Gastrocnemius medialis (tissue), 4 donors: Measurements from ENCODE around the gene PPDPF. TPM values are rescaled to one million over a fixed set of nuclear protein-coding genes. Genes with fewer than 3 reads are reported as not detected.

ENCODE experiments used
- ATAC-seq, 2 donors: fragments of 150-250 bp; one replicate each; pipeline ENCODE4 v1.9.1; 2016
- DNase-seq, 2 donors: peaks; one replicate each; pipeline ENCODE4 v3.0.0-alpha.2; 2019
- H3K27ac ChIP-seq, 4 donors: fragments of 200-600 bp; sonication (generic); 1 replicate in 1 of 4; 2 replicates in 3 of 4; pipeline ENCODE4 v1.5.1; 2016 to 2018; ENCODE audit warnings: mild to moderate bottlenecking in 2 of 4, moderate library complexity in 1 of 4
- H3K27me3 ChIP-seq, 3 donors: fragments of 200-600 bp; sonication (generic) in 2 of 3; 1 replicate in 1 of 3; 2 replicates in 2 of 3; pipeline versions ENCODE4 v1.5.1 to v1.6.0; 2016 to 2019; ENCODE audit warnings: mild to moderate bottlenecking in 1 of 3, moderate library complexity in 1 of 3
- H3K36me3 ChIP-seq, 2 donors: fragments of 200-600 bp; sonication (generic) in 1 of 2; one replicate each; pipeline ENCODE4 v1.5.1; 2017 to 2018
- H3K4me1 ChIP-seq, 2 donors: fragments of 200-600 bp; sonication (generic) in 1 of 2; one replicate each; pipeline ENCODE4 v1.5.1; 2016 to 2017; ENCODE audit warnings: mild to moderate bottlenecking in 2 of 2
- H3K4me3 ChIP-seq, 4 donors: fragments of 200-600 bp; sonication (generic) in 3 of 4; 1 replicate in 1 of 4; 2 replicates in 3 of 4; pipeline ENCODE4 v1.5.1; 2016 to 2019; ENCODE audit warnings: mild to moderate bottlenecking in 2 of 4
- H3K9me3 ChIP-seq, 3 donors: fragments of 200-600 bp; sonication (generic) in 2 of 3; 1 replicate in 1 of 3; 2 replicates in 2 of 3; pipeline ENCODE4 v1.5.1; 2016 to 2019
- POLR2A ChIP-seq, 2 donors: fragments of 450-650 bp; IDR thresholded peaks; one replicate each; pipeline ENCODE4 v1.6.1; 2017; ENCODE audit warnings: antibody characterized with exemption in 2 of 2, mild to moderate bottlenecking in 2 of 2, moderate library complexity in 2 of 2
- in situ Hi-C, 4 donors: fragments of 200-750 bp; cut with MboI; loops; one replicate each; pipeline versions ENCODE4 v1.15.0 to v1.8.0; 2017; ENCODE audit warnings: low sequenced_read_pairs in 4 of 4
- intact Hi-C: fragments of 100-400 bp; cut with DNase I; formaldehyde crosslinking; loops from one replicate; pipeline ENCODE4 v1.15.1; 2023; ENCODE audit warnings: low total_unique reads
- total RNA-seq, 4 donors: library from RNA; depleted of rRNA; stranded (reverse); fragments of >200 nt; gene quantifications; one replicate each; pipeline versions ENCODE4 v1.1.0 to v1.2.3, GENCODE V29; 2016
- TF ChIP-seq, protein P1 (sequence below), 5 experiments: fragments of 450-650 bp in 3 of 5; fragments of 200-600 bp in 2 of 5; sonication (generic) in 2 of 5; IDR thresholded peaks in 4 of 5; conservative IDR thresholded peaks in 1 of 5; 1 replicate in 4 of 5; 2 replicates in 1 of 5; pipeline ENCODE4 v1.5.1; 2016 to 2019; ENCODE audit warnings: antibody characterized with exemption in 5 of 5, mild to moderate bottlenecking in 3 of 5, moderate library complexity in 3 of 5

PPDPF gene
- total RNA-seq, 4 donors from 2014 or later = 50.2 to 207 (median 76.1) TPM

DNA sequence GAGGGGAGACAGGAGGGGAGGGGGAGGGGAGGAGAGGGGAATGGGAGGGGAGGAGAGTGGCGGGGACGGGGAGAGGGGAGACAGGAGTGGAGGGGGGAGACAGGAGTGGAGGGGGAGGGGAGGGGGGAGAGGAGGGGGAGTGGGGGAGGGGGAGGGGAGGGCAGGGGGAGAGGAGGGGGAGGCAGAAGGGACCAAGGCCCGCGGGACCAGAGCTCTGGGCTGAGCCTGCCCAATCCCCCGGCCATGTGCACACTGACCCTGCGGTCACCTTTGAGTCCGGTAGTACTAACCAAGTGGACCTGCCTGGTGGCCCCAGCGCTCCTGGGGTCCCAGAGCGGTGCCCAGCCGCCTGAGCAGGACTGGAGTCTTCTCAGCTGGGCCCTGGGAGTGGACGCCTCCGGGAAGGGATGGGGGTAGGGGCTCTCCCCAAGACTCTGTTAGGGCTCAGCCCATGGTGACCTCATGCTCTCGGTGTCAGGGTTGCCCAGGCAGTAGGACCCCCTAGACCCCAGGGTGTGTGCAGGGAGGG, 47.6 kb upstream of the PPDPF start:
- intact Hi-C loops = no loop called here
- no peak for TF ChIP-seq POLR2A (IDR thresholded peaks at IDR 0.05)
- TF ChIP-seq, protein P1, sequence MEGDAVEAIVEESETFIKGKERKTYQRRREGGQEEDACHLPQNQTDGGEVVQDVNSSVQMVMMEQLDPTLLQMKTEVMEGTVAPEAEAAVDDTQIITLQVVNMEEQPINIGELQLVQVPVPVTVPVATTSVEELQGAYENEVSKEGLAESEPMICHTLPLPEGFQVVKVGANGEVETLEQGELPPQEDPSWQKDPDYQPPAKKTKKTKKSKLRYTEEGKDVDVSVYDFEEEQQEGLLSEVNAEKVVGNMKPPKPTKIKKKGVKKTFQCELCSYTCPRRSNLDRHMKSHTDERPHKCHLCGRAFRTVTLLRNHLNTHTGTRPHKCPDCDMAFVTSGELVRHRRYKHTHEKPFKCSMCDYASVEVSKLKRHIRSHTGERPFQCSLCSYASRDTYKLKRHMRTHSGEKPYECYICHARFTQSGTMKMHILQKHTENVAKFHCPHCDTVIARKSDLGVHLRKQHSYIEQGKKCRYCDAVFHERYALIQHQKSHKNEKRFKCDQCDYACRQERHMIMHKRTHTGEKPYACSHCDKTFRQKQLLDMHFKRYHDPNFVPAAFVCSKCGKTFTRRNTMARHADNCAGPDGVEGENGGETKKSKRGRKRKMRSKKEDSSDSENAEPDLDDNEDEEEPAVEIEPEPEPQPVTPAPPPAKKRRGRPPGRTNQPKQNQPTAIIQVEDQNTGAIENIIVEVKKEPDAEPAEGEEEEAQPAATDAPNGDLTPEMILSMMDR (IDR thresholded peaks at IDR 0.05 in 4 of 5, conservative IDR thresholded peaks at IDR 0.05 in 1 of 5) = no peak
- in situ Hi-C loops = no loop called here
- peak in 1 of 2 donors; percentile 22 for DNase-seq
- no peak overlapping the region for H3K4me3 ChIP-seq
- no peak for ATAC-seq
- H3K36me3 ChIP-seq = no peaks in the 10 kb centered on the region
- no peak overlapping the region for H3K27ac ChIP-seq
- H3K4me1 ChIP-seq = peaks cover 0 to 4% of the 10 kb centered on the region in 2 donors
- H3K27me3 ChIP-seq = peaks cover 59 to 69% (median 61%) of the 10 kb centered on the region in 3 donors
- no peaks in the 10 kb centered on the region for H3K9me3 ChIP-seq

DNA sequence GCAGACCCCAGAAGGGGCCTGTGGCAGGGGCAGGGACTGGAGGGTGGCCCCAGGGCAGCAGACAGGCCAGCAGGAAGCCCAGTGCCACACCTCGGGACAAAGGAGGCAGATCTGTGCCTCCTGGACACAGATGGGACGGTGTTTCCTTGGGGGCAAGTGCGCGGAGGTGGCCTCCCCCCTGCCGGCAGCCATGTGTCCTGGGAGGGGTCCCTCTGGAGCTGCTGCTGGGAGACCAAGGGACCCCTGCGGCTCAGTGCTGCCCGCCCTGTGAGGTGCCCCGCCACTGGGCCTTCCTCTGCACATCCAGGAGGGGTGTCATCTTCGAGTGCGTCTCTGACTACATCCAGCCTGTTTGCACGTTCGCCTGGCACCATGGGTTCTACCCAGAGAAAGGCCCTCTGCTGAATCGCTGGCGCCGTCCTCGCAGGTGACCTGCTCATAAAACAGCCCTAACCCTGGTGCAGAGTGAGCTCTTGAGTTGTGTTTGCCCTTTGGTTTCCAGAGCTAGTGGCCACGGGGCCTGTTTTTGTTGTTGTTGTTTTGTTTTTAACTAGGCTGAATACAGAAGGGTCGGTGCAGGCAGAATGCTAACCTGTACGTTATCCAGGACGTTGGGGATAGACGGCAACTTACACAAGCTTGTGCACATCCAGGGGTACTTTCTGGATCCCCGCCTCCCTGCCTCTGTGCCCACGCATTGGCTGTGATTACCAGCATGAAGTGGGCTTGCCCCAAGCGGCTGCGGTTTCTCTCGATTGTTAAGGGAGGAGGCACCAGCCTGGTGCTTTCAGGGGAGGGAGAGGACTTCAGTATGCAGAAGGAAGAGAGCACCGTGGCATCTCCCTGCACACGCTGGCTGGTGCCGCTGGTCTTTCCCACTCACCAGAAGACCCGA, 46.8 kb upstream of the PPDPF start:
- peaks cover 0 to 4% of the 10 kb centered on the region in 2 donors for H3K4me1 ChIP-seq
- no peak for TF ChIP-seq POLR2A (IDR thresholded peaks at IDR 0.05)
- no peak overlapping the region for H3K4me3 ChIP-seq
- no peaks in the 10 kb centered on the region for H3K9me3 ChIP-seq
- DNase-seq = no peak
- no peak for ATAC-seq
- in situ Hi-C loops (no loop called here), intact Hi-C loops (no loop called here)
- no peaks in the 10 kb centered on the region for H3K36me3 ChIP-seq
- H3K27ac ChIP-seq = no peak overlapping the region
- peaks cover 67 to 74% (median 67%) of the 10 kb centered on the region in 3 donors for H3K27me3 ChIP-seq

DNA sequence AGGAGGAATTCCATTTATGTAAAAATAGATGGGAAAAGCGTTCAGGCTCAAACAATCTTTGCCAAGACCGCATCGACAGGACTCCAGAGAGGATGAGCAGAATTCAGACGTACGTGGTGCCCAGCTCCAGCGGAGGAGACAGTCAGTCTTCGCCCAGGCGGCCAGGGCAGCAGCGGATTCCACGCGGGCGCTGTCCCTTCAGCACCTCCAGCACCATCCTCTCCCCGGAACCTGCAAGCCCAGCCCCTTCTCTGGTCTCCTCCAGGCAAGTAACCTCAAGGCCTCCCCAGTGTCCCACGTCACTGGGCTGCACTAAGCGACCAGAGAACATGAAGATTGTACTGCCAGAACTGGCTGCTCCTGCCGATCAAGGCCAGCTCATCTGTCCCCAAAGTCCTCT, 45.4 kb upstream of the PPDPF start:
- Histone ChIP-seq H3K36me3 (no peaks in the 10 kb centered on the region), H3K4me3 (no peak overlapping the region), H3K9me3 (no peaks in the 10 kb centered on the region), H3K27me3 (peaks cover 68 to 82% (median 70%) of the 10 kb centered on the region in 3 donors), H3K27ac (no peak overlapping the region), H3K4me1 (peaks cover 0 to 4% of the 10 kb centered on the region in 2 donors)
- DNase-seq = peak in 1 of 2 donors; percentile 25
- TF ChIP-seq POLR2A (IDR thresholded peaks at IDR 0.05) = peak in 1 of 2 donors; percentile 7
- TF ChIP-seq, protein P1 (IDR thresholded peaks at IDR 0.05 in 4 of 5, conservative IDR thresholded peaks at IDR 0.05 in 1 of 5) = no peak
- intact Hi-C loops = no loop called here
- in situ Hi-C loops = no loop called here
- no peak for ATAC-seq

DNA sequence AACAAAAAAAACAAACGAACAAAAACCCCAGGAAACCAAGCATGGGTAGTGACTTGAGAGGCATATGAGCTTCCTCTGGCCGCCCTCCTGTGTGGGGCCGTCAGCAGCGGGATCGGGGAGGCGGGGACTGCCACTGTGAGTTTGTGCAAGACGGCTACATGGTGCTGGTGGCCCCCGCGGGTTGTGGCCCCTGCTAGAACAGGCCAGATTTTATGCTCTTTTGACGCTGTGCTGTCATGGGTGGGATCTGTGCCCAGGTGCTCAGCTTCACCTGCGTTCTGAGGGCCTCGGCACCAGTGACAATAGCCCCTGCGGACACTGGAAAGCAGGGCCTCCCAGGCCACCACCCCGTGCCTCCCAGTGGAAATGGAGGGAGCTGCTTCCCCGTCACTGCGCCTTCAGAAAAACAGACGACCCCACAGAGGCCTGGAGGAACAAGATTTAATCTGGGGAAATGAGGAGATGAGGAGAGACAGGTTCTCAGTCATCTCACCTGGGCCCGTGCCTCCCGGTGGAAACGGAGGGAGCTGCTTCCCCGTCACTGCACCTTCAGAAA, 43.4 kb upstream of the PPDPF start:
- Histone ChIP-seq H3K27ac (no peak overlapping the region), H3K27me3 (peaks cover 48 to 71% (median 51%) of the 10 kb centered on the region in 3 donors), H3K36me3 (no peaks in the 10 kb centered on the region), H3K4me1 (no peaks in the 10 kb centered on the region), H3K9me3 (no peaks in the 10 kb centered on the region), H3K4me3 (no peak overlapping the region)
- DNase-seq (peak in 1 of 2 donors; percentile 21), ATAC-seq (no peak)
- in situ Hi-C loops (no loop called here), intact Hi-C loops (no loop called here)
- no peak for TF ChIP-seq POLR2A (IDR thresholded peaks at IDR 0.05)
- TF ChIP-seq, protein P1 (IDR thresholded peaks at IDR 0.05 in 4 of 5, conservative IDR thresholded peaks at IDR 0.05 in 1 of 5) = no peak

DNA sequence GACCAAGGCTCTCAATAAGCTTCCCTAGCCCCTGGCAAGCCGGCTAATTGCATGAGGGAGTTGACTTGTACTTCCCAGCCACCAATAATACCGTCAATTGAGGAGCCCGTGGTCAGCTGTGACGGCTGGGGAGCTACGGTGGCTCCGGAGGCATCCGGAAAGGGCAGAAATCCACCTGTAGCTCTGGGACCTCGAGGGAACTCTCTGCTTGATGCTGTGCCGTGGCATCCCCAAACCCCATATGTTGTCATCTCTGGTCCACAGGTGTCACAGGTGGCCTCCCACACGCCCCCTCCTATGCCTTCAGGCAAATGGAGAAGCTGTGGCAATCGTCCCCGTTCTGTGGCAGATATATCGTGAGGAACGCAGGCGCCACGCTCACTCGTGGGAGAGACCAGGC, 42.6 kb upstream of the PPDPF start:
- DNase-seq (no peak), ATAC-seq (no peak)
- intact Hi-C loops = no loop called here
- in situ Hi-C loops = no loop called here
- H3K4me3 ChIP-seq = no peak overlapping the region
- H3K36me3 ChIP-seq = no peaks in the 10 kb centered on the region
- H3K9me3 ChIP-seq = no peaks in the 10 kb centered on the region
- peaks cover 47 to 69% (median 48%) of the 10 kb centered on the region in 3 donors for H3K27me3 ChIP-seq
- TF ChIP-seq, protein P1 (IDR thresholded peaks at IDR 0.05 in 4 of 5, conservative IDR thresholded peaks at IDR 0.05 in 1 of 5) = no peak
- TF ChIP-seq POLR2A (IDR thresholded peaks at IDR 0.05) = no peak
- H3K27ac ChIP-seq = no peak overlapping the region
- no peaks in the 10 kb centered on the region for H3K4me1 ChIP-seq
